Endothelial cell (in vitro differentiated cells): ENCODE results near the gene DMXL1. TPM values are rescaled to one million over a fixed set of nuclear protein-coding genes. Genes with fewer than 3 reads are reported as not detected.

ENCODE experiments used
- DNase-seq: peaks from one replicate; pipeline ENCODE4 v3.0.0; 2021; ENCODE audit warnings: low spot score
- H3K27ac Mint-ChIP-seq: one replicate; pipeline ENCODE4 v1.8.0; 2021; ENCODE audit warnings: mixed read lengths, inconsistent platforms; ENCODE audit not compliant: unreplicated experiment
- H3K27me3 Mint-ChIP-seq: one replicate; pipeline ENCODE4 v1.8.0; 2021; ENCODE audit warnings: mild to moderate bottlenecking, moderate library complexity, mixed read lengths, inconsistent platforms; ENCODE audit not compliant: unreplicated experiment
- H3K36me3 Mint-ChIP-seq: one replicate; pipeline ENCODE4 v1.8.0; 2021; ENCODE audit warnings: mild to moderate bottlenecking, low read depth, mixed read lengths, inconsistent platforms; ENCODE audit not compliant: unreplicated experiment
- H3K4me1 Mint-ChIP-seq: one replicate; pipeline ENCODE4 v1.8.0; 2021; ENCODE audit warnings: mild to moderate bottlenecking, mixed read lengths, inconsistent platforms; ENCODE audit not compliant: unreplicated experiment
- H3K4me3 Mint-ChIP-seq: one replicate; pipeline ENCODE4 v1.8.0; 2021; ENCODE audit warnings: mild to moderate bottlenecking, mixed read lengths, inconsistent platforms; ENCODE audit not compliant: unreplicated experiment
- H3K9me3 Mint-ChIP-seq: one replicate; pipeline ENCODE4 v1.8.0; 2021; ENCODE audit warnings: mixed read lengths, inconsistent platforms; ENCODE audit not compliant: unreplicated experiment
- CTCF ChIP-seq: fragments of 200-600 bp; sonication (generic); IDR thresholded peaks from one replicate; pipeline ENCODE4 v1.5.0; 2021; ENCODE audit warnings: antibody characterized with exemption; ENCODE audit not compliant: unreplicated experiment
- total RNA-seq: library from RNA; stranded (reverse); fragmentation: NEBNext Ultra II Directional; extraction: Animal tissue kit (Norgen Biotek cat#: 25700); gene quantifications from one replicate; pipeline ENCODE4 v1.2.1, GENCODE V29; 2021; ENCODE audit not compliant: unreplicated experiment

Gene DMXL1
- total RNA-seq, 1 donor from 2014 or later = 24.9 TPM

GRCh38 chr5:119268387-119269060, 197.6 kb downstream of the DMXL1 start:
- Mint-ChIP-seq H3K4me1 (peaks cover 15% of the 10 kb centered on the region), H3K4me3 (peak overlapping the region; percentile 95)
- no peak for TF ChIP-seq CTCF

DNA sequence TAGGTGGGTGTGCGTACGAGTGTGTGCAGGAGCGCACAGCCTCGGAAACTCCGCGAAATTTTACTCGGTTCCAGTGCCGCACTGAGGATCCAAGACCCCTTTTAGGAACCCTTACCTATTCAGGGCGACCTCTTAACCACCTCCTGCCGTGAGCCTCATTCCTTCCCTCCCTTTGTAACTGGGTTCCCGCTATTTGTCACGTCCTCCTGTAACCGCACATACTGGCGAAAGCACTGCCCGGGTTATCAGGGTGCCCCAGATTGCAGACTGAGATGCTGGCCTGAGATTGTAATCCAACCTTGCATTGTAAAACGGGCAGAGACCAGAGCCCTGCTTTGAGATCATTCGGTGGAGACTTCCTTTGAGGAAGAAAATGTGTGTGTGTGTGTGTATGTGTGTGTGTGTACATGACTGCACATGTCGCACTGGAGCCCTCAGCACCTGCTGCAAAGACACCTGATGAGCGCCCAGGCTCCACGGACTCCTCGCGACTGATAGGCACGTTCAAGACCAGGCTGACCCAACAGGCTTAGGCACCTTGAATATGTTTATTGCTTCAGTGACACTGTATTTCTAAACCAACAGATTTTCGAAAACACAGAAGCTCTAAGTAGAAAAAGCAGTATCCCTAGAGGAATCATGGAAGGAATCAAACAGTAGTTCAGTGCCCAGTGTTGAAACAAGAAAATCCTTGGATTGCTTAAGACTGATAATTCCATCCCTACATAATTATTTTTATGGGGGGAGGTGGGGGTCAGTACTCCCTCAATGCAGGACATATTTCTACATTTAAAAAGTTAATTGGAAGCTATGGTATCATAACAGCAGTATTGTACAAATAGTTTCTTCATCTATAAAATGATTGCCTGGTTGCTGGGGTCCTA, 198.4 kb downstream of the DMXL1 start:
- Mint-ChIP-seq H3K4me3 (peak overlapping the region; percentile 95), H3K4me1 (peaks cover 15% of the 10 kb centered on the region)

More at GRCh38 chr5:119268387-119269060, 197.6 kb downstream of the DMXL1 start:
- peaks cover 10% of the 10 kb centered on the region for H3K27me3 Mint-ChIP-seq
- peak; percentile 96 for DNase-seq
- no peaks in the 10 kb centered on the region for H3K9me3 Mint-ChIP-seq
- H3K27ac Mint-ChIP-seq = peak overlapping the region; percentile 90
- H3K36me3 Mint-ChIP-seq = peaks cover 11% of the 10 kb centered on the region

GRCh38 chr5:119270121-119270565, 199.3 kb downstream of the DMXL1 start:
- no peak for DNase-seq
- Mint-ChIP-seq H3K4me1 (peaks cover 18% of the 10 kb centered on the region), H3K27me3 (peaks cover 10% of the 10 kb centered on the region), H3K9me3 (no peaks in the 10 kb centered on the region), H3K27ac (no peak overlapping the region), H3K4me3 (peak overlapping the region; percentile 63), H3K36me3 (peaks cover 11% of the 10 kb centered on the region)
- TF ChIP-seq CTCF = no peak

More for the DNA sequence above, 198.4 kb downstream of the DMXL1 start:
- peak overlapping the region; percentile 90 for H3K27ac Mint-ChIP-seq
- H3K9me3 Mint-ChIP-seq = no peaks in the 10 kb centered on the region
- no peak for TF ChIP-seq CTCF
- peaks cover 10% of the 10 kb centered on the region for H3K27me3 Mint-ChIP-seq
- DNase-seq = peak; percentile 35
- H3K36me3 Mint-ChIP-seq = peaks cover 11% of the 10 kb centered on the region

- no peak for TF ChIP-seq CTCF
- H3K4me3 Mint-ChIP-seq = no peak overlapping the region
Measured at GRCh38 chr5:119270960-119271757, 200.3 kb downstream of the DMXL1 start.

More at GRCh38 chr5:119270960-119271757, 200.3 kb downstream of the DMXL1 start:
- no peak for DNase-seq
- no peak overlapping the region for H3K27ac Mint-ChIP-seq
- no peaks in the 10 kb centered on the region for H3K9me3 Mint-ChIP-seq
- peaks cover 11% of the 10 kb centered on the region for H3K36me3 Mint-ChIP-seq
- peaks cover 18% of the 10 kb centered on the region for H3K4me1 Mint-ChIP-seq
- peaks cover 10% of the 10 kb centered on the region for H3K27me3 Mint-ChIP-seq
